NCI-H2227 (cell line): Measurements from ENCODE around the gene PLPP4.

Source experiments
- DNase-seq: peaks from one replicate; lab custom pipeline; 2025; ENCODE audit not compliant: unreplicated experiment; lab: John Stamatoyannopoulos, UW

The PLPP4 gene

DNA sequence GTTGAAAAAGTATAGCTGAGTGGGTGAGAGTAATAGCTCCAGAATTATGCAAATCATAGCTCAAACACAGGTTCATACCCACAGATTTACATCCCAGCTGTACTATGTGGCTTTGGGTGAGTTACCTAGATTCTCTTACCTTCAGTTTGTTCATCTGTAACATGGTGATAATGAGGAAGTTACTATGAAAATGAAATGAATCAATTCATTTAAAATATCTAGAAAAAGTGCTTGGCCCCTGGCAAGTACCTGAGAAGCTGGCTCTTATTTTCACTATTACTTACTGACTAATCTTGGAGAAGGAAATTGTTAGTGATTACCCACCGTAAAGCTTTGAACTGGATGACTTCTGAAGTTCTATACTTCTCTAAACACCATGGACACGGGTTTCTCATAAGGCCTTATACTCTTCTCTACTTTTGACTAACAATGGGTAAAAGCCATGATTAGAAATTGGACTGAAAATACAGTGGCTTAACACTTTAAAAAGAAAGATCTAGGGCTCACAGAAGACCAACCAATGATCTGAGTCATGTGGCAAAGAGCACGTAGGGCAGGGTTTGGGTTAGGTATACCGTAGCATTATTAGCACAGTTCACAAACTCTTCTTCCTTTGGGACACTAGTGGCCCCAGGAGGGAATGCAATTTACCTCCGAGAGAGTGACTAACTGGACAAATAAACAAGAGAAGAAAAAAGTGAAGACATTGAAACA lies 149.2 kb downstream of the PLPP4 start:
- no peak for DNase-seq

DNA sequence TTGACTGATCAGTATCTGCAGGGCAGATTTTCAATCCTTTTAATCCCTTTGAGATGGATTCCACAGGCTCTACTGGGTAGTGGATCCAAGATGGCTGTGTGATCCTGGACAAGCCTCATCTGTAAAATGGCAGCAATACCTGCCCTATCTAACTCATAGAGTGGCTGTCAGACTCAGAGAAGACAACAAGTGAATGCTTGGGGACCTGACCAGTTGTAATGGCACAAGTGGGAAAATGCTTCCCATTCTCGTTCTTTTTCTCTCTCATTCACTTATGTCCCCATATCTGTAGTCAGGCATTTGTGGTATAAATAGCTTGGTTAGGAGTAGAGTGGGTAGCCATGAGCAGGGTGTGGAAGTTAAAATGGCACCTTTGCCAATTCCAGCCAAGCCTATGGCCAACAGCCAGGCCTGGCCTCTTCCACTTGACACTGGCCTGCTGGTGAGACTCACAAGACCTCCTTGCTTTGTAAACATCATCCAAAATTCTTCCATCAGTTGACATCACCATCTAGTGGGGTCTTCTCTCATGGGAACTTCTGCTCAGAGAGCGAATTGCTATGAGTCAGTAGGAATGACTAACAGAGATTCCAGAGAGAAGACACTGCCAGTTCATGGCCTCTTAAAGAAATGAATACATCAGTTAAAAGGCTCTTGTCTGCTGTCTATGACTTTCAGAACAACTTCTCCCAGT lies 150.1 kb downstream of the PLPP4 start:
- DNase-seq, result no peak

- DNase-seq, result no peak
Measured at GRCh38 chr10:120607710-120608703, 151.0 kb downstream of the PLPP4 start.

GRCh38 chr10:120609006-120609405 lies 152.0 kb downstream of the PLPP4 start:
- no peak for DNase-seq

DNA sequence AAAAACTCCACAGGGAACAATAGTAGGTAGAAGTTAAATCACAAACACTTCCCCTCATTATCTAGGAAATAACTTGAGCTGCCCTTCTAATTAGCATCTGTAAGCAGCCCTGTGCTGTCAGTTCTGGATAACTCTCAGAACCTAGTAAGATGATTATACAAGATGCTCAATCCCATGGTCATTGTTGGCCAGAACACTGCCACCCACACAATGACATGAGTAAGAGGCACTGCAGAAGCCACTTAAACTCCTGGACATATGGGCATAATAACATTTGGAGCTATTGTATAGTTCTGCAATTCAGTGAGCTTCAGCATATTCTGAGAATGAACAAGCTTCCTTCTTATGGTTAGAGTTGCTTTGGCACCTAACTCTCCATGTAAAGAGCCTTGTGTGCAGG lies 153.8 kb downstream of the PLPP4 start:
- DNase-seq, result no peak

DNA sequence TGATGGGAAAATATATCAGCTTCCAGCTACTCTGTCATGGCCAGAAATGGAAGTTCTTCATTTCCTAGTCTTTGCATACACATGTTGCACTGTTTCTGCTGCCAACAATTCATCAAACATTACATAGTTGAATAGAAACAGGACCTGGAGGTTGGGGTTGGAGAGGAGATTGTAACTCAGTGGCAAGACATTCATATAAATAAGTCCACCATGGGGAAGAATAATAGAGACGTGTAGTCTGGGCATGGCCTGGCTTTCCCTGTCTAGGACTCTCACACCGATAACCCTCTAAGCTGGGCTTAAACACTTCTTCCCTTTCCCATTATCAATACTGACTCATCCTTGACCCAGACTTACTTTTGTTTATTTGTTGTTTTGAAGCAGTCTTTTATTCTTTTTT lies 155.7 kb downstream of the PLPP4 start:
- no peak for DNase-seq

DNA sequence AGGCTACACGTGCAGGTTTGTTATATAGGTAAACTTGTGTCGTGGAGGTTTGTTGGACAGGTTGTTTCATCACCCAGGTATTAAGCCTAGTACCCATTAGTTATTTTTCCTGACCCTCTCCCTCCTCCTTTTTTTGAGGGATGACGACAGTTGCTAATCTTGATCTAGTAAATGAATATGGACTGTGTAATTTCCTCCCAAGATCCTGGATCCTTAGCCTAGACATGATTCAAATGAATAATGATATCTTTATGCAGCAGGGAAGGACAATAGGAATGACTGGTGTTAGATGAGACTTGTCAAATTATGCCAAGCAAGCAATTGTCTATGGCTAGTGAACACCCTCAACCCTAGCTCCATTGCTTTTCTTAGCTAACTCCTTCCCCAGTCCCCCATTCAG lies 156.2 kb downstream of the PLPP4 start:
- DNase-seq, result no peak

DNA sequence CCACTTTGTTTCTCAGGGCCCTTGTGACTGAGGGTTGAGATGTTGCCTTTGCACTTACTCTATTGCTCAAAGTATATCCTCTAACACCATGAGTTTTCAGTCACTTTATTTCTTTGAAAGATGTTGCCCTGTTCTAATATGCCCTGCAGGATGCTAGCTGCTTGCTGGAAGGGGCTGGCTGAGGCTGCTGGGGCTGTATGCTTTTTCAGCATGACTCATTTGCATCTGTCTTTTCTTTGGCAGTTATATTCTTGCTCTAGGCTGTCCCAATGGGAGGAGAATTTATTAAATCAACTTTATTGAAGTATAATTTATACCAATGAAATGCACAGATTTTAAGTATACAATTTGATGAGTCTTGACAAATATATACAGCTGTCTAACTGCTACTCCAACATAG lies 157.7 kb downstream of the PLPP4 start:
- DNase-seq, result no peak

GRCh38 chr10:120616311-120616911 lies 159.4 kb downstream of the PLPP4 start:
- no peak for DNase-seq

DNA sequence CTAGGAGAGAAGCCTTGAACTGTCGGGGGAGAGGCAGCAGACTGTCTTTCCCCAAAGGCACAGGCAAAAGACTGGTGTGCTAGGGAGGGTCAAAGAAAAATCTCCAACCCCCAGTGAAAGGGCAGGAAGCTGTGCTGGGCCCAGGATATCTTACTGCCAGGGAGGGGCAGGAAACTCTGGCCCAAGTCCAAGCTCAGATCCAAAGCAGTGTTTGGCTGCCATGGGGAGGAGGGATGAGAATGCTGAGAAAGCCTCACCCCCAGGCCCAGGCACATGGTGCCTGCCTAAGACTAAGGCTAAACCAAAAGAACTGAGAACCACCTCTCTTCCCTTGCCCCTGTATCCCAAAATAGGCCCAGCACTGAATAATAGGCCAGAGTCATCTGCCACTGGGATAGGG lies 171.2 kb downstream of the PLPP4 start:
- no peak for DNase-seq

- no peak for DNase-seq
Measured at GRCh38 chr10:120630266-120630665, 173.2 kb downstream of the PLPP4 start.

- DNase-seq, result no peak
Measured at GRCh38 chr10:120632047-120632446, 175.0 kb downstream of the PLPP4 start.

GRCh38 chr10:120632942-120633341 lies 175.9 kb downstream of the PLPP4 start:
- no peak for DNase-seq

DNA sequence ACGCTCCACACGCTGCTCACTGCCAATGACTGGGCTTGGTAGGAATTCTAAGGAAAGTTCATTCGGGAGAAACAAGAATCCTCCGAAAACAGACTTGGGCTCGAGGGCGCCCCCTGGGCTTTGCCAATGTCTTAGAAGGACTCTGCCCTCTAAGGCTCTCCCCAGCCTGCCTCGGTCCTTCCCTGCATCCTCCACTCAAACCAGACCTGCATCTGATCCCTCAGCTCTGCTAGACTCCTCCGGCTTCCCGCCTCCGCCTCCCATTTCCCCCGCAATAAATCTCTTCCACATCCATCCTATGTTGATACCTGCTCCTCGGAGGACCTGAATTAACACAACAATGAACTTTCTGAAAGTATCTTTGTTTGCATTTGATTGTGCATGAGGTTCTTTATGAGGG lies 177.6 kb downstream of the PLPP4 start:
- no peak for DNase-seq
